Smooth muscle cell of trachea (primary cell): ENCODE data around the gene RMDN3. TPM values are rescaled to one million over a fixed set of nuclear protein-coding genes. Genes with fewer than 3 reads are reported as not detected.

Experiments
- total RNA-seq: library from RNA; depleted of rRNA; stranded (reverse); fragments of >200 nt; gene quantifications from 2 replicates; pipeline ENCODE4 v1.2.1, GENCODE V29; 2014

Gene RMDN3, protein sequence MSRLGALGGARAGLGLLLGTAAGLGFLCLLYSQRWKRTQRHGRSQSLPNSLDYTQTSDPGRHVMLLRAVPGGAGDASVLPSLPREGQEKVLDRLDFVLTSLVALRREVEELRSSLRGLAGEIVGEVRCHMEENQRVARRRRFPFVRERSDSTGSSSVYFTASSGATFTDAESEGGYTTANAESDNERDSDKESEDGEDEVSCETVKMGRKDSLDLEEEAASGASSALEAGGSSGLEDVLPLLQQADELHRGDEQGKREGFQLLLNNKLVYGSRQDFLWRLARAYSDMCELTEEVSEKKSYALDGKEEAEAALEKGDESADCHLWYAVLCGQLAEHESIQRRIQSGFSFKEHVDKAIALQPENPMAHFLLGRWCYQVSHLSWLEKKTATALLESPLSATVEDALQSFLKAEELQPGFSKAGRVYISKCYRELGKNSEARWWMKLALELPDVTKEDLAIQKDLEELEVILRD
- total RNA-seq, result 16.0 and 17.5 TPM in 2 replicates

DNA sequence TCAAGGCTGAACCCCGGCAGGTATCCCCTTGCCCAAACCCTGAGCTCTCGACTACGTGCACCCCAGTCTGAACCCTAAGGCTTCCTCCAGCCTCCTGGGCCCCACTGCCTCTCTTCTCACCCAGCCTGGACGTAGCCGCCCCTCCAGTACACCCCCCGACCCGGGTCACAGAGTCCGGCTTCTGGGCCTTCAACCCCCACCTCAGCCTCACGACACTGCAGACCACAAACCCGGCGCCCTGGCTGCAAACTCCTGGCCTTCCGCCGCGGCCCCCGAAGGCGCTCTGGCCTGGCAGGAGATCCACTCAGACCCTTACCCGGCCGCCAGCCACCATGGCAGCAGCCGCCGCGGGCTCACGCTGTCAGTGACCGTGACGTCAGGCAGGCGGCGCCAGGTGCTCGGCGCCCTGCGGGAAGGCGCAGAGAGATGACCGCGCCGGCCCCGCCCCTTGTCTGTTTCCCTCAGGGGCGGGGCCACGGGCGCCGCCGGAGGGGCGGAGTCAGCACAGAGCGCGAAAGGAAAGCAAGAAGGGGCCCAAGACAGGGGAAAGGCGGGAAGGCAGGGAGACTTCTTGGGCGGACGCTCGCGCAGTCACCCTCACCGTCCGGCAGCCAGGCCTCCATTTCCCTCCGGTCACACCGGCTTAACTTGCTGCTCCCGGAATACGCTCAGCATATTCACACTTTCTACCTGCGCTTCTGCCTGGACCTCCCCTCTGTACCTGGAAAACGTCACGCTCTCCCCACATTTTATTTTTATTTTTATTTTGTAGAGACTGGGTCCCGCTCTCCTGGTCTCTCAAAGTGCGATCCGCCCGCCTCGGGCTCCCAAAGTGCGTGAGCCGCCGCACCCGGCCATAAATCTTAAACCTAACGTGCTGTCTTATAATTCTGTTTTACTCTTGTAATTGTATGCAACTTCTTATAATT is at the start of gene RMDN3:
Gene RMDN3, minus strand, starts transcription at position 372 of the 929 bp plus-strand sequence. CDS start 471 bp downstream, outside the sequence.

GRCh38 chr15:40769274-40770146 is 14.5 kb upstream of the RMDN3 start, which contains the start of gene C15orf62:
C15orf62 (plus strand) TSS chr15:40769980; CDS start chr15:40770496, 516 bp downstream.

DNA sequence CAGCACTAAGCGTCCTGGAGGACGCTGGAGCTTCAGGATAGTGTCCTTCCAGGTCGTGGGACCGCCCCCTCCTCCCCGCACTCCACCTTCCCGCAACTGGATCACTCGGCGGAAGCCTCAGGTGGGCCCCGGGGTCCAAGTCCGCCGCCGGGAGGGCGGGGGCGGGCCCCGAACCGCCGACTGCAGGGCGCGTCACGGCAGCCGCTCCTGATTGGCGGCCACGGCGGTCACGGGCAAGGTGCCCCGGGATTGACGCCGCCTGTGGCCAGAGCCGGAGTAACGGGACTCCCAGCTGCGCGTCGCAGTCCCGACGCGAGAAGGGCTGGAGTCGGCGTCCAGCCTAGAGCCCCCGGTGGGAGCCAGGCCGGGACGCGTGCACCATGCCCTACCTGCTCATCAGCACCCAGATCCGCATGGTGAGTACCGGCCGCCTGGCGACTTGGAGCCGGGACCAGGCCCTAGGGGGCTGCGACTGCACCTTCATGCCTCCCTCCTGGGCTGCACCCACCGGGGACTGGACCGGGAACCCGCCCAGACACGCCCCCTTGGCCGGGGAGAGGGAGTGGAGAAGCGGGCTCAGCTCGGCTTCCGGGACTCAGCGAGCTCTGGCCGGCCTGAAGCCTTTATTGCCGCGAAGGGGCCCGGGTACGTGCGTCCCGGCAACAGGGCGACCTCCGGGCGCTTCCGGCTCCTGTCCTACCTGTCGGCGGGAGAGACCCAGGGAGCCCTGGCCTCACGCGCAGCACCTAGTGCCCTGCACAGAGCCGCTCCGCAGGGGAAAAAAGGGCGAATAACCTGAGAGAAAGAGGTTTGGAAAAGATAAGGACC is 9.0 kb upstream of the RMDN3 start, which contains the start of gene GCHFR:
Gene GCHFR, plus strand, starts transcription at position 268 of the 828 bp plus-strand sequence. Its CDS starts 113 bp downstream, at position 381.

DNA sequence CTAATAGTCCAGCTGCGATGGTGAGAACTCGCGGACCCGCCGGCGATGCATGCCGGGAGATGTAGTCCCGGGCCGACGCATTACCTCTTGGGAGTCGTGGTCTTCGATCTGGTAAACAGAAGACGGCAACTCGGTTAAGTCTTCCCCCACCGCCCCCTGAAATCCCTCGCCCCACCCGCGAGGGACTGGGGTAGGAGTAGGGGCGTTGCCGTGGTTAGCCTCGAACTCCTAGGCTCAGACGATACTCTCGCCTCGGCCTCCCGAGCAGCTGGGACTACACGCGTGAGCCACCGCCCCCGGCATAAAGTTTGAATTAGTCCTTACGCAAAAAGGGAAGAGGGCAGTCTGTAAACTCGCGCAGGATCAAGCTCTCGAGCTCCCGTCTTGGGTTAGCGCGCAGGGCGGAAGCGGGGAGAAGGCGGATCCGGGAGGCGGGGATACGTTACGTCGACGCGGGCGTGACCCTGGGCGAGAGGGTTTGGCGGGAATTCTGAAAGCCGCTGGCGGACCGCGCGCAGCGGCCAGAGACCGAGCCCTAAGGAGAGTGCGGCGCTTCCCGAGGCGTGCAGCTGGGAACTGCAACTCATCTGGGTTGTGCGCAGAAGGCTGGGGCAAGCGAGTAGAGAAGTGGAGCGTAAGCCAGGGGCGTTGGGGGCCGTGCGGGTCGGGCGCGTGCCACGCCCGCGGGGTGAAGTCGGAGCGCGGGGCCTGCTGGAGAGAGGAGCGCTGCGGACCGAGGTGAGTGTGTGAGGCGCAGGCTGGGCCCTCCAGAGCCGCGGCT is 60.2 kb downstream of the RMDN3 start, which contains the start of gene RAD51:
Gene RAD51, plus strand, starts transcription at position 487 of the 781 bp plus-strand sequence. CDS start 3,585 bp downstream, outside the sequence.

Other genes with a start within 250 kb of the RMDN3 start
- 23.7 and 50.4 TPM in 2 replicates for gene CCDC32, start 190.2 kb downstream of the RMDN3 start, total RNA-seq
- 12.6 and 13.2 TPM in 2 replicates for gene RPUSD2, start 186.0 kb downstream of the RMDN3 start, total RNA-seq
- 1.2 and 28.2 TPM in 2 replicates for gene KNL1, start 161.0 kb downstream of the RMDN3 start, total RNA-seq
- gene RAD51, start 60.1 kb downstream of the RMDN3 start, total RNA-seq, result 1.3 and 4.1 TPM in 2 replicates
- 2.0 and 2.2 TPM in 2 replicates for gene GCHFR, start 8.8 kb upstream of the RMDN3 start, total RNA-seq
- gene C15orf62, start 14.7 kb upstream of the RMDN3 start, total RNA-seq, result 0.15 TPM in 1 of 2 replicates, not detected in the other
- 19.0 and 25.3 TPM in 2 replicates for gene ZFYVE19, start 51.8 kb upstream of the RMDN3 start, total RNA-seq
- 19.5 and 27.1 TPM in 2 replicates for gene DNAJC17, start 52.2 kb upstream of the RMDN3 start, total RNA-seq
- gene PPP1R14D, start 73.5 kb upstream of the RMDN3 start, total RNA-seq, result not detected in 2 replicates
- 0.15 and 0.17 TPM in 2 replicates for gene SPINT1, start 88.8 kb upstream of the RMDN3 start, total RNA-seq
- gene RHOV, start 119.0 kb upstream of the RMDN3 start, total RNA-seq, result not detected in 2 replicates
- 45.1 and 86.2 TPM in 2 replicates for gene VPS18, start 139.2 kb upstream of the RMDN3 start, total RNA-seq
- 0.17 and 0.73 TPM in 2 replicates for gene DLL4, start 174.1 kb upstream of the RMDN3 start, total RNA-seq
- gene CHAC1, start 198.2 kb upstream of the RMDN3 start, total RNA-seq, result 9.3 and 16.9 TPM in 2 replicates